ENCODE measurements around the gene FBXO46. TPM values are rescaled to one million over a fixed set of nuclear protein-coding genes. Genes with fewer than 3 reads are reported as not detected.
A peak's percentile ranks its signal among the peaks of the same experiment; 100 is the strongest.
"Not testable (repeated sequence)": the region's sequence is repeated elsewhere in the genome, so short reads cannot be mapped to it uniquely, and the experiment has no call there.

Gene FBXO46
- polyA plus RNA-seq, 3 donors = 17.1 to 24.0 (median 18.6) TPM

DNA sequence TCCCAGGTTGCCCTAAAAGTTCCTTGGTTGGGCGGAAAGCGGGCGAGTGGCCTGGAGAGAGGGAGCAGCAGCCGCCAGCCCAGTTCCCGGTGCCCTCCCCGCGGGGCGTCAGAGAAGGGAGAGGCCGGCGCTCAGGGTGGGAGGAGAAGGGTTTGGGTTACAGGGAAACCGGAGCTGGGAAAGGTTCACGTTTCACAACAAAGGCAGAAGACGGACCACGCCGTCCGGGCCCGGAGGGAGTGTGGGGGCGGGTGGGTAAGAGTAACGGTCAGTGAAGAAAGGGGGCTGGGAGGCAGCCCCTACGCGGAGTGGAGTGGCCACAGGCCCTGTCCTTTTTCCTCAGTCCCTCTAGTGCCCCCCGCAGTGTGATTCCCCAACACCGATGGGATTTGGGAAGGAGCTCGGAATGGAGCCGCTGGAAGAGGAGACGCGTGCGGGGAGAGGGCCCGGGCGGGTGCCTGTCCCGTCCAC, 36.7 kb upstream of the FBXO46 start:
- peak; percentile 93 for DNase-seq

DNA sequence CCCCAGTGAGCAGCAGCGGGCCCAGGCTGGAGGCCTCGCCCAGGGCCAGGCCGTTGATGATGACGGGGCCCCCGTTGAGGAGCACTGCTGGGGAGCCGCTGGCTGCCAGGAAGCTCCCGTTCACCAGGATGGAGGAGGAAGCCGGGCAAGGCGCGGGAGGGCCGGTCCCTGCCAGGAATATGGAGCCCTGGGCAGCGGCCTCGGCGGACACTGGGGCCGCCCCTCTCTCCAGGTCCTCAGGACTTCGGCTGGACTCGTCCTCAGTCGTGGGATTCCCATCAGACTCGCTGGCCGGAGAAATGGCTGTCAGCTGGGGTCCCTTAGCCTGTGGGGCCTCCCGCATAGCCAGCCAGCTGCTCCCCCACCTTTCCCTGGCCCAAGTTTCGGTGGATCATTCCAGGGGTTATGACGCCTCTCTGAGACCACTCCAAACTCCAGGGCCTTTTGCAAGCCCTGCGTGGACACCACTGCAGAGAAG, 36.2 kb upstream of the FBXO46 start:
- DNase-seq = no peak

DNA sequence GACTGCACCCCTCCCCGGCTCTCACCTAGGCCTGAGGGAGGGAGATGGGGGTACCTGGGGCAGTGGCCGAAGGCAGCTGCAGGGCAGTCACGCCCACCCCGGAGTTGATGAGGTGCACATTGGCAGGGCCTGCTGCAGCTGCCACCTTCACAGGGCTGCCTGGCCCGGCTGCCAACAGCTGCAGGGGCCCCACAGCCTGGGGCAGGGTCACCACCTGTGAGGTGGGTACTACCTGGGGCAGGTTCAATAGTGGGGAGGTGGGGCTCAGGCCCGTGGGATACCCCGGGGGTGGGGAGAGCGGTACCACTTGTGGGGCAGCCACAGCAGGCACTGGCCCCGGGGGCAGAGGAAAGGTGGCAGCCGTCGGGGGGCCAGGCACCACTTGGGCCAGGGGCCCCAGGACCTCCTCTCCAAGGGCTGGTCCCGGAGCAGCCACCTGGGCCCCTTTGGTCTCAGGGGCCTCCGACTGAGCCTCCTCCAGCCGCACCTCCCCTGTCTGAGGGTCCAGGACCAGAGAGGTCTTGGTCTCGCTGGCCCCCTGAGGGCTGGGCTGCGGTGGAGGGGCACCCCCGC, 35.7 kb upstream of the FBXO46 start:
- no peak for DNase-seq

- no peak for DNase-seq
Observed at GRCh38 chr19:45765702-45766295, 35.1 kb upstream of the FBXO46 start.

DNA sequence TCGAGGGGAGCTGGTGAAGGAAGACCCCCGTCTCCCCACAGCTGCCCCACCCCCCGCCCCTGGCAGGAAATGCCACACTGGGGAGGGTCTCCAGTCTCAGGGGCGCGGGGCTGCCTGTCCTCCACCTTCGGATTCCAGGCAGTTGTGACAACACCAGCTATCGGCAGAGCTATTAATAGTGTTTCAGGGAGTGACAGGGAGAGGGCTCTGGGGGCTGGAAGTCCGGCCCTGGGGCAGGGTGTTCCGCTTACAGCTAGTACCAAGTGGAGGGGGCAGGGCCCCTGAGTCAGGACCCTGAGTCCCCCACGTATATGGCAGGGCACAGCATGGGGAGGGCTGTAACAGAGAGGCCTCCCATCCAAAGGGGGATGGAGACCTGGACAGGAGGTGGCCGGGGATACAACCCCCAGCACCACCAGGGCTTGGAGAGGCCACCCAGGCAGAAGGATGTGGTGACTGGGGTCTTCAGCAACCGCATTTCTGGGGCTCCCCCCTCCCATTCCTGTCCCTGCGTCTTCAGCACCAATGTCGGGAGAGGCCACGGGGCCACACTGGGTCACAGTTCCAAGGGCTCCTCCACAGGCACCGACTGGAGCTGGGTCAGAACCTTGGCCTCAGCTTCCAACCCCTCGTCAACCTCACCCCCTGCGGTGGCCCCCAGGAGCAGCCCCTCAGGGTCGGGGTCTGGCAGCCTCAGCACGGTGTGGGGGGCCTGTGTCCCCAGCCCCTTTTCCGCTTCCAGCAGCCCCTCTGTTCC, 34.4 kb upstream of the FBXO46 start:
- no peak for DNase-seq

DNA sequence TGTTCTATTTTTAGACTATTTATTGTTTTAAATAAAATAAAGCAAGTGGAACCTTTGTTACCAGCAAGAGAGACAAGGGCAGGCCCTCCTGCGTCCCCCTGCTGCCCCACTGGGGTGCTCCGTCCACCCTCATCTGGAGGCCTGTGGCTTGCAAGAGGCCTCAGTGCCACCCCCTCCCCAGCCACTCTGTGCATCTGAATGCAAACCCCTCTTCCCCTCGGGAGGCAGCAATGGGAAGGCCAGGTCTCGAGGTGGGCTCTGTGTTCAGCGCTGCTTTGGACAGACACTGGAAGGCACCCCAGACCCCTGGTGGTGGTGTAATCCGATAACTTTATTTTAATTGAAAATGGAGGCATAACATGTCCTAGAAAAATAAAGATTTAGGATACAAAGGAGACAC, 33.8 kb upstream of the FBXO46 start:
- DNase-seq = no peak

- no peak for DNase-seq
Observed at GRCh38 chr19:45763691-45764294, 33.1 kb upstream of the FBXO46 start.

GRCh38 chr19:45762870-45763631, 32.4 kb upstream of the FBXO46 start:
- DNase-seq = no peak

GRCh38 chr19:45761714-45762113, 31.0 kb upstream of the FBXO46 start:
- no peak for DNase-seq

DNA sequence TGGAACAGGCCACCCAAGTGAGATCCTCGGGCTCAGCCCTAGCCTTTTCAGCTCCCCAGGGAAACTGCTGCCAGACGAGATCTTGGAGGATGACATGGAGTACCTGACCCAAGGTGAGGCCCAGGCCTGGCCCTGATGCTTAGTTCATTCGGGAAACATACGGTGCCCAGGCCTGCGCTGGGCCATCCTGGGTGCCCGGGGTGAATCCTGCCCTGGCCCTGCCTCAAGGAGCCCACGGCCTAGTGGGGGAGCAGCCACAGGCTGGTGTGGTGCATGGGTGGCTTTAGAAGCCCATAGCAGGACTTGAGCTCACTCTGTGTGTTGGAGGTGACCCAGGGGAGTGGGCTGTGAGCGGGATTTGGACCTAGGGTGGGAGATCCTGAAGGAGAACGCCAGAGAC, 28.2 kb upstream of the FBXO46 start:
- DNase-seq = no peak

DNA sequence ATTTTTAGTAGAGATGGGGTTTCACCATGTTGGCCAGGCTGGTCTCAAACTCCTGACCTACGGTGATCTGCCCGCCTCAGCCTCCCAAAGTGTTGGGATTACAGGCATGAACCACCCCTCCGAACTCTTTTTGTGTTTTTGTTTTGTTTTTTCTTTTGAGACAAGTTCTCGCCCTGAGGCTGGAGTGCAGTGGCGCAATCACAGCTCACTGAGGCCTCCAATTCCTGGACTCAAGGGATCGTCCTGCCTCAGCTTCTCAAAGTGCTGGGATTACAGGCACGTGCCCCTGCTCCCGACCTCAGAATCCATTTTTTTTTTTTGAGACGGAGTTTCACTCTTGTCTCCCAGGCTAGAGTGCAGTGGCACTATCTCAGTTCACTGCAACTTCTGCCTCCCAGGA, 27.0 kb upstream of the FBXO46 start:
- no peak for DNase-seq

- no peak for DNase-seq
Observed at GRCh38 chr19:45754323-45754722, 23.6 kb upstream of the FBXO46 start.

DNA sequence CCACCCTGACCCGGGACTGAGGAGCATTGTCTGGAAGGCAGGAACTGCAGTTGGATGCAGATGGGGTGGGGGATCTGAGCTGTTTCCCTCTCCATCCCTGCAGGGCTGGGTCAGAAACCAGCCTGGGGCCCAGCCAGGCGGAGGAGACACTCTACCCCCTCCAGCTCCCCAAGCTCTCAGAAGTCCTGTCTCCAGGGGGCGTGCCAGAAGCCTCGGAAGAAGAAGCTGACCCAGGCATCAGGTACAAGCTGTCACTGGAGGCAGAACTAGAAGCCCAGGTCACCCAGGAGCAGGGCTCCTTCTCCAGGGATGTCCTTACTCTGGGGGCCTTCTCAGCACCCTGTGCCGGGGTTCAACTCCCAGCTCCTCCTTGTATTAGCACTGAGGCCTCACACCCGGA, 22.9 kb upstream of the FBXO46 start:
- DNase-seq = no peak

DNA sequence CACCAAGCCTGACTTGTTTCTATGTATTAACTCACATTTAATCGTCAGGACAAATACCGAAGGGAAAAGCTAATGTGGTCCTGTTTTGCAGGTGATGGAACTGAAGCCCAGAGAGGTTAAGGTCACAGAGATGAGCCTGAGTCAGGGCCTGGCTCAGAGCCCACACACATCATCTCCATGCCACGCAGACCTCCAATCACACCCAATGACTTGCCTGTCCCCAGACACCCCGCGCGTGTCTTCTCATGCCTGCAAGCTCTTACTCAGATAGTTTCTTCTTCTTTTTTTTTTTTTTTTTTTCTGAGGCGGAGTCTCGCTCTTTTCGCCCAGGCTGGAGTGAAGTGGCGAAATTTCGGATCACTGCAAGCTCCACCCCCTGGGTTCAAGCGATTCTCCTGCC, 21.9 kb upstream of the FBXO46 start:
- DNase-seq = no peak

- DNase-seq = not testable (repeated sequence)
Observed at GRCh38 chr19:45751483-45751882, 20.8 kb upstream of the FBXO46 start.

DNA sequence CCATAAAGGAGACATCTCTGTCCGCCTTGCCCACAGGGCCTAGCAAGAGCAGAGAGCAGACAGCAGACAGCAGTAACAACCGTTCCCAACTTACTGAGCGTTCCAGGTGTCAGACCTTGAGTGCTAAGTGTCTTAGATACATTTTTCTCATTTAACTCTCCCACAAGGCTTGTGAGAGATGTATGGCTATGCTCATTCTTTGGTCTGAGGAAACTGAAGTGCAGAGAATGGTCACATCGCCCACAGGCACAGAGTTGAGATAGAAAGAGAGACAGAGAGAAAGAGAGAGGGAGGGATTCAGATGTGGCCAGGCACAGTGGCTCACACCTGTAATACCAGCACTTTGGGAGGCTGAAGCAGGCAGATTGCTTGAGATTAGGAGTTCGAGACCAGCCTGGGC, 16.8 kb upstream of the FBXO46 start:
- no peak for DNase-seq

DNA sequence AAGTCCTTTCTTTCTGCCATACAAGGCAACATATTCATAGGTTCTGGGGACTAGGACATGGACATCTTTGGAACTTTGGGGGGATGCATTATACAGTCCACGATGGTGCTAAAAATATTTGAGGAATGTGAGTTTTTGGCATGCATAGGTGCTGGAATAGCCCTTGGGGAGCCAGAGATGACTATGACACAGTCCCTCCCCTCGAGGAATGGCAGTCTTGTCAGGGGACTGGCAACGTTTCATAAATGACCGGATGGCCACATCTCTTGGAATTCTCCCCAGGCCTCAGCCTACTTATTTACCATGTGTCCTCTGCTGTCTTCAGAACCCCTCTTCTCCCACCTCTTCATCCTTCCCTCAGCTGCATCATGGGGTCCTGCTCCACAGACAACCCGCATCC, 16.2 kb upstream of the FBXO46 start:
- no peak for DNase-seq

GRCh38 chr19:45745606-45746005, 14.9 kb upstream of the FBXO46 start:
- DNase-seq = no peak

GRCh38 chr19:45742969-45743368, 12.3 kb upstream of the FBXO46 start:
- no peak for DNase-seq

- no peak for DNase-seq
Observed at GRCh38 chr19:45739498-45740439, 9.1 kb upstream of the FBXO46 start.
